CD8-positive, alpha-beta memory T cell (primary cell): Measurements from ENCODE around the gene SNX24. TPM values are rescaled to one million over a fixed set of nuclear protein-coding genes. Genes with fewer than 3 reads are reported as not detected.

Source experiments
- CTCF ChIA-PET: fragments of 350-600 bp; sonication (Branson Sonifier 250); formaldehyde crosslinking; loops from one replicate; lab custom pipeline; 2021; ENCODE audit warnings: antibody characterized with exemption; lab: Charles Lee
- POLR2A ChIA-PET: fragments of 350-600 bp; sonication (Branson Sonifier 250); formaldehyde crosslinking; loops from one replicate; lab custom pipeline; 2021; ENCODE audit warnings: antibody characterized with exemption; lab: Charles Lee
- DNase-seq, 5 donors: peaks; one replicate each; pipeline versions ENCODE4 v3.0.0 to v3.0.0-alpha.2; 2020 to 2022; ENCODE audit warnings: mixed read lengths in 1 of 5
- H3K27ac ChIP-seq: one replicate; pipeline ENCODE4 v1.7.0; 2013; ENCODE audit warnings: low read depth, mild to moderate bottlenecking, low read length, moderate library complexity
- H3K27me3 ChIP-seq: 2 replicates; pipeline ENCODE4 v1.7.0; 2013; ENCODE audit warnings: low read length, mild to moderate bottlenecking; ENCODE audit not compliant: insufficient read depth, poor library complexity, severe bottlenecking
- H3K36me3 ChIP-seq: 2 replicates; pipeline ENCODE4 v1.7.0; 2013; ENCODE audit warnings: mild to moderate bottlenecking, low read length, moderate library complexity; ENCODE audit not compliant: insufficient read depth
- H3K4me1 ChIP-seq: 2 replicates; pipeline ENCODE4 v1.7.0; 2013; ENCODE audit warnings: mild to moderate bottlenecking, low read length, moderate library complexity; ENCODE audit not compliant: insufficient read depth
- H3K4me3 ChIP-seq: 2 replicates; pipeline ENCODE4 v1.7.0; 2013; ENCODE audit warnings: mild to moderate bottlenecking, low read length
- H3K9me3 ChIP-seq: 2 replicates; pipeline ENCODE4 v1.7.0; 2013; ENCODE audit warnings: mild to moderate bottlenecking, low read length
- H3K27ac Mint-ChIP-seq, 8 donors: one replicate each; pipeline ENCODE4 v1.8.0; 2020 to 2021; ENCODE audit warnings: mixed read lengths in 8 of 8, mild to moderate bottlenecking in 6 of 8, inconsistent platforms in 3 of 8, moderate library complexity in 3 of 8
- H3K27me3 Mint-ChIP-seq, 2 donors: one replicate each; pipeline ENCODE4 v1.8.0; 2020 to 2021; ENCODE audit warnings: mixed read lengths in 2 of 2, mild to moderate bottlenecking in 1 of 2, moderate library complexity in 1 of 2
- H3K36me3 Mint-ChIP-seq, 3 donors: one replicate each; pipeline ENCODE4 v1.8.0; 2020 to 2021; ENCODE audit warnings: mixed read lengths in 3 of 3, inconsistent platforms in 1 of 3, mild to moderate bottlenecking in 1 of 3
- H3K4me1 Mint-ChIP-seq, 3 donors: one replicate each; pipeline ENCODE4 v1.8.0; 2020 to 2021; ENCODE audit warnings: mixed read lengths in 3 of 3, inconsistent platforms in 1 of 3, mild to moderate bottlenecking in 1 of 3
- H3K4me3 Mint-ChIP-seq, 7 donors: one replicate each; pipeline ENCODE4 v1.8.0; 2020 to 2021; ENCODE audit warnings: mixed read lengths in 7 of 7, mild to moderate bottlenecking in 6 of 7, moderate library complexity in 4 of 7, inconsistent platforms in 2 of 7
- H3K9me3 Mint-ChIP-seq, 5 donors: one replicate each; pipeline ENCODE4 v1.8.0; 2020 to 2022; ENCODE audit warnings: mixed read lengths in 5 of 5, mild to moderate bottlenecking in 3 of 5, moderate library complexity in 2 of 5, inconsistent platforms in 1 of 5
- polyA plus RNA-seq: library from polyadenylated mRNA; unstranded; fragments of 300-500 nt; fragmentation: Illumina TruSeq; gene quantifications from one replicate; pipeline ENCODE4 v1.2.3, GENCODE V29; 2021
- total RNA-seq, 2 experiments: library from RNA; stranded (reverse); gene quantifications; one replicate each; pipeline ENCODE4 v1.2.3, GENCODE V29; 2021

The SNX24 gene
- total and polyA plus RNA-seq, 3 experiments from 2014 or later, result 4.0 to 5.1 (median 4.4) TPM

- Mint-ChIP-seq H3K36me3 (peaks cover 0 to 9% (median 3%) of the 10 kb centered on the region in 3 donors), H3K4me1 (no peaks in the 10 kb centered on the region), H3K9me3 (no peaks in the 10 kb centered on the region), H3K27me3 (no peaks in the 10 kb centered on the region), H3K27ac (no peak overlapping the region), H3K4me3 (no peak overlapping the region)
- Histone ChIP-seq H3K4me1 (no peaks in the 10 kb centered on the region), H3K27me3 (no peaks in the 10 kb centered on the region), H3K9me3 (no peaks in the 10 kb centered on the region), H3K36me3 (no peaks in the 10 kb centered on the region), H3K4me3 (no peak overlapping the region), H3K27ac (no peak overlapping the region)
- no peak for DNase-seq
- ChIA-PET POLR2A (no interaction called here), CTCF (no interaction called here)
These were observed 161.8 kb downstream of the SNX24 start for GRCh38 chr5:123007182-123007581.

GRCh38 chr5:123007754-123008153 is 162.3 kb downstream of the SNX24 start:
- no peaks in the 10 kb centered on the region for H3K27me3 Mint-ChIP-seq
- ChIA-PET POLR2A (no interaction called here), CTCF (no interaction called here)
- H3K4me3 Mint-ChIP-seq, result no peak overlapping the region
- H3K4me1 Mint-ChIP-seq, result no peaks in the 10 kb centered on the region
- no peak overlapping the region for H3K4me3 ChIP-seq
- DNase-seq, result no peak
- no peak overlapping the region for H3K27ac Mint-ChIP-seq
- no peaks in the 10 kb centered on the region for H3K36me3 ChIP-seq
- H3K27ac ChIP-seq, result no peak overlapping the region
- H3K36me3 Mint-ChIP-seq, result peaks cover 0 to 9% (median 3%) of the 10 kb centered on the region in 3 donors
- H3K27me3 ChIP-seq, result no peaks in the 10 kb centered on the region
- H3K9me3 ChIP-seq, result no peaks in the 10 kb centered on the region
- no peaks in the 10 kb centered on the region for H3K4me1 ChIP-seq
- H3K9me3 Mint-ChIP-seq, result no peaks in the 10 kb centered on the region

GRCh38 chr5:123012321-123012720 is 166.9 kb downstream of the SNX24 start:
- ChIA-PET POLR2A (no interaction called here), CTCF (no interaction called here)
- no peaks in the 10 kb centered on the region for H3K27me3 Mint-ChIP-seq
- H3K36me3 Mint-ChIP-seq, result no peaks in the 10 kb centered on the region
- no peak for DNase-seq
- H3K4me3 ChIP-seq, result no peak overlapping the region
- no peak overlapping the region for H3K27ac Mint-ChIP-seq
- H3K9me3 ChIP-seq, result no peaks in the 10 kb centered on the region
- H3K4me1 Mint-ChIP-seq, result no peaks in the 10 kb centered on the region
- no peaks in the 10 kb centered on the region for H3K27me3 ChIP-seq
- H3K27ac ChIP-seq, result no peak overlapping the region
- no peaks in the 10 kb centered on the region for H3K36me3 ChIP-seq
- H3K9me3 Mint-ChIP-seq, result peaks cover 0 to 8% (median 0%) of the 10 kb centered on the region in 5 donors
- H3K4me3 Mint-ChIP-seq, result no peak overlapping the region
- H3K4me1 ChIP-seq, result no peaks in the 10 kb centered on the region

- no peak overlapping the region for H3K4me3 Mint-ChIP-seq
- no peak for DNase-seq
- H3K4me3 ChIP-seq, result no peak overlapping the region
- H3K36me3 ChIP-seq, result no peaks in the 10 kb centered on the region
- no peaks in the 10 kb centered on the region for H3K4me1 Mint-ChIP-seq
- no peaks in the 10 kb centered on the region for H3K9me3 ChIP-seq
- no peaks in the 10 kb centered on the region for H3K4me1 ChIP-seq
- peaks cover 0 to 8% (median 0%) of the 10 kb centered on the region in 5 donors for H3K9me3 Mint-ChIP-seq
- no peaks in the 10 kb centered on the region for H3K36me3 Mint-ChIP-seq
- ChIA-PET CTCF (no interaction called here), POLR2A (no interaction called here)
- H3K27me3 Mint-ChIP-seq, result no peaks in the 10 kb centered on the region
- H3K27ac ChIP-seq, result no peak overlapping the region
- H3K27me3 ChIP-seq, result no peaks in the 10 kb centered on the region
- H3K27ac Mint-ChIP-seq, result no peak overlapping the region
These were observed 169.3 kb downstream of the SNX24 start for GRCh38 chr5:123014689-123015088.

GRCh38 chr5:123028222-123028621 is 182.8 kb downstream of the SNX24 start:
- no peak overlapping the region for H3K4me3 Mint-ChIP-seq

GRCh38 chr5:123033157-123033671 is 187.8 kb downstream of the SNX24 start:
- no peak overlapping the region for H3K4me3 Mint-ChIP-seq
- DNase-seq, result no peak
- no peak overlapping the region for H3K27ac Mint-ChIP-seq
- H3K27ac ChIP-seq, result no peak overlapping the region
- H3K9me3 ChIP-seq, result no peaks in the 10 kb centered on the region
- H3K9me3 Mint-ChIP-seq, result no peaks in the 10 kb centered on the region
- H3K27me3 Mint-ChIP-seq, result peaks cover 32 to 68% of the 10 kb centered on the region in 2 donors
- peaks cover 7 to 17% (median 17%) of the 10 kb centered on the region in 3 donors for H3K4me1 Mint-ChIP-seq
- ChIA-PET CTCF (no interaction called here), POLR2A (no interaction called here)
- H3K27me3 ChIP-seq, result peaks cover 13% of the 10 kb centered on the region
- H3K36me3 ChIP-seq, result no peaks in the 10 kb centered on the region
- H3K4me1 ChIP-seq, result no peaks in the 10 kb centered on the region
- no peaks in the 10 kb centered on the region for H3K36me3 Mint-ChIP-seq
- no peak overlapping the region for H3K4me3 ChIP-seq

More at GRCh38 chr5:123028222-123028621, 182.8 kb downstream of the SNX24 start:
- ChIA-PET CTCF (no interaction called here), POLR2A (no interaction called here)
- Histone ChIP-seq H3K4me3 (no peak overlapping the region), H3K27ac (no peak overlapping the region), H3K27me3 (no peaks in the 10 kb centered on the region), H3K9me3 (no peaks in the 10 kb centered on the region), H3K4me1 (no peaks in the 10 kb centered on the region), H3K36me3 (no peaks in the 10 kb centered on the region)
- Mint-ChIP-seq H3K36me3 (no peaks in the 10 kb centered on the region), H3K27me3 (peaks cover 7 to 32% of the 10 kb centered on the region in 2 donors), H3K9me3 (no peaks in the 10 kb centered on the region), H3K27ac (no peak overlapping the region), H3K4me1 (no peaks in the 10 kb centered on the region)
- DNase-seq, result no peak

- H3K9me3 Mint-ChIP-seq, result no peaks in the 10 kb centered on the region
- H3K27ac ChIP-seq, result no peak overlapping the region
- peaks cover 13% of the 10 kb centered on the region for H3K27me3 ChIP-seq
- H3K27me3 Mint-ChIP-seq, result peaks cover 35 to 76% of the 10 kb centered on the region in 2 donors
- no peaks in the 10 kb centered on the region for H3K36me3 ChIP-seq
- peaks cover 7 to 17% (median 17%) of the 10 kb centered on the region in 3 donors for H3K4me1 Mint-ChIP-seq
- no peaks in the 10 kb centered on the region for H3K9me3 ChIP-seq
- peak overlapping the region; percentile 57 to 77 (median 68) for H3K4me3 Mint-ChIP-seq
- H3K4me1 ChIP-seq, result no peaks in the 10 kb centered on the region
- H3K27ac Mint-ChIP-seq, result peak overlapping the region in 1 of 8 donors; percentile 57
- ChIA-PET CTCF (no interaction called here), POLR2A (no interaction called here)
- H3K4me3 ChIP-seq, result no peak overlapping the region
- H3K36me3 Mint-ChIP-seq, result peaks cover 0 to 1% (median 0%) of the 10 kb centered on the region in 3 donors
- DNase-seq, result no peak
These were observed 190.0 kb downstream of the SNX24 start for GRCh38 chr5:123035360-123035917.

- no peaks in the 10 kb centered on the region for H3K9me3 Mint-ChIP-seq
- H3K4me3 Mint-ChIP-seq, result peak overlapping the region in 6 of 7 donors; percentile 20 to 77 (median 75)
- H3K27me3 Mint-ChIP-seq, result peaks cover 33 to 72% of the 10 kb centered on the region in 2 donors
- H3K9me3 ChIP-seq, result no peaks in the 10 kb centered on the region
- H3K4me1 Mint-ChIP-seq, result peaks cover 7 to 17% (median 17%) of the 10 kb centered on the region in 3 donors
- H3K27ac ChIP-seq, result no peak overlapping the region
- H3K27me3 ChIP-seq, result peaks cover 13% of the 10 kb centered on the region
- no peak overlapping the region for H3K27ac Mint-ChIP-seq
- peaks cover 0 to 1% (median 0%) of the 10 kb centered on the region in 3 donors for H3K36me3 Mint-ChIP-seq
- no peaks in the 10 kb centered on the region for H3K36me3 ChIP-seq
- no peaks in the 10 kb centered on the region for H3K4me1 ChIP-seq
- no peak for DNase-seq
- ChIA-PET POLR2A (no interaction called here), CTCF (no interaction called here)
- H3K4me3 ChIP-seq, result no peak overlapping the region
These were observed 190.5 kb downstream of the SNX24 start for GRCh38 chr5:123035918-123036390.
